ENCODE data around the gene DDX18. TPM values are rescaled to one million over a fixed set of nuclear protein-coding genes. Genes with fewer than 3 reads are reported as not detected.

DDX18 gene
- total RNA-seq, 1 donor from 2014 or later = 65.5 TPM

GRCh38 chr2:117833911-117834310, 19.4 kb downstream of the DDX18 start:
- Mint-ChIP-seq H3K27me3 (peaks cover 15% of the 10 kb centered on the region), H3K36me3 (ENCODE audit: insufficient read depth) (peaks cover 12% of the 10 kb centered on the region), H3K27ac (no peak overlapping the region), H3K9me3 (ENCODE audit: low read depth) (no peaks in the 10 kb centered on the region), H3K4me1 (ENCODE audit: low read depth) (peaks cover 1% of the 10 kb centered on the region), H3K4me3 (ENCODE audit: low read depth) (no peak overlapping the region)
- no peak for TF ChIP-seq CTCF (IDR thresholded peaks at IDR 0.05; ENCODE audit: unreplicated experiment)
- DNase-seq (ENCODE audit: low spot score, unreplicated experiment) = no peak

- Mint-ChIP-seq H3K9me3 (ENCODE audit: low read depth) (no peaks in the 10 kb centered on the region), H3K27me3 (peaks cover 19% of the 10 kb centered on the region), H3K4me3 (ENCODE audit: low read depth) (no peak overlapping the region), H3K4me1 (ENCODE audit: low read depth) (peaks cover 1% of the 10 kb centered on the region), H3K27ac (peak overlapping the region; percentile 43), H3K36me3 (ENCODE audit: insufficient read depth) (peaks cover 9% of the 10 kb centered on the region)
- DNase-seq (ENCODE audit: low spot score, unreplicated experiment) = no peak
- no peak for TF ChIP-seq CTCF (IDR thresholded peaks at IDR 0.05; ENCODE audit: unreplicated experiment)
Measured at GRCh38 chr2:117834992-117835391, 20.5 kb downstream of the DDX18 start.

GRCh38 chr2:117835990-117836760, 21.7 kb downstream of the DDX18 start:
- peak; percentile 84 for TF ChIP-seq CTCF (IDR thresholded peaks at IDR 0.05; ENCODE audit: unreplicated experiment)
- Mint-ChIP-seq H3K27me3 (peaks cover 25% of the 10 kb centered on the region), H3K36me3 (ENCODE audit: insufficient read depth) (peaks cover 9% of the 10 kb centered on the region), H3K27ac (no peak overlapping the region), H3K4me3 (ENCODE audit: low read depth) (peak overlapping the region; percentile 71), H3K9me3 (ENCODE audit: low read depth) (no peaks in the 10 kb centered on the region), H3K4me1 (ENCODE audit: low read depth) (peaks cover 1% of the 10 kb centered on the region)
- DNase-seq (ENCODE audit: low spot score, unreplicated experiment) = peak; percentile 69

- no peaks in the 10 kb centered on the region for H3K36me3 Mint-ChIP-seq (ENCODE audit: insufficient read depth)
- H3K27ac Mint-ChIP-seq = no peak overlapping the region
- peaks cover 8% of the 10 kb centered on the region for H3K4me1 Mint-ChIP-seq (ENCODE audit: low read depth)
- DNase-seq (ENCODE audit: low spot score, unreplicated experiment) = no peak
- no peak overlapping the region for H3K4me3 Mint-ChIP-seq (ENCODE audit: low read depth)
- TF ChIP-seq CTCF (IDR thresholded peaks at IDR 0.05; ENCODE audit: unreplicated experiment) = no peak
- H3K27me3 Mint-ChIP-seq = peaks cover 59% of the 10 kb centered on the region
- H3K9me3 Mint-ChIP-seq (ENCODE audit: low read depth) = no peaks in the 10 kb centered on the region
Measured at GRCh38 chr2:117845304-117845703, 30.8 kb downstream of the DDX18 start.

- Mint-ChIP-seq H3K4me1 (ENCODE audit: low read depth) (peaks cover 10% of the 10 kb centered on the region), H3K9me3 (ENCODE audit: low read depth) (no peaks in the 10 kb centered on the region), H3K27me3 (peaks cover 87% of the 10 kb centered on the region), H3K4me3 (ENCODE audit: low read depth) (peak overlapping the region; percentile 37), H3K27ac (peak overlapping the region; percentile 0), H3K36me3 (ENCODE audit: insufficient read depth) (no peaks in the 10 kb centered on the region)
- no peak for TF ChIP-seq CTCF (IDR thresholded peaks at IDR 0.05; ENCODE audit: unreplicated experiment)
- no peak for DNase-seq (ENCODE audit: low spot score, unreplicated experiment)
Measured at GRCh38 chr2:117850015-117850414, 35.5 kb downstream of the DDX18 start.
